AG10803 (cell line): Measurements from ENCODE around the gene NEURL2.
A peak's percentile ranks its signal among the peaks of the same experiment; 100 is the strongest.
"Not testable (repeated sequence)": the region's sequence is repeated elsewhere in the genome, so short reads cannot be mapped to it uniquely, and the experiment has no call there.

Experiments
- DNase-seq: peaks from one replicate; pipeline ENCODE4 v3.0.0; 2010; ENCODE audit warnings: low read depth
- H3K4me3 ChIP-seq: 2 replicates; pipeline ENCODE4 v1.5.1; 2011; ENCODE audit warnings: mild to moderate bottlenecking, low read length, control low read depth
- CTCF ChIP-seq: conservative IDR thresholded peaks from 2 replicates; pipeline ENCODE4 v1.5.1; 2011; ENCODE audit warnings: mild to moderate bottlenecking, low read length, control low read depth, inconsistent platforms

Gene NEURL2

GRCh38 chr20:45934586-45935415 lies 43.8 kb upstream of the NEURL2 start, which contains the start of gene PCIF1:
Gene PCIF1 (plus strand): TSS chr20:45934683. CDS start chr20:45939000, 4,317 bp downstream.
- peak; percentile 94 for DNase-seq
- TF ChIP-seq CTCF: no peak
- H3K4me3 ChIP-seq: peak within 1 kb of the TSS; percentile 100

GRCh38 chr20:45934046-45934585 lies 43.1 kb upstream of the NEURL2 start:
- TF ChIP-seq CTCF: no peak
- DNase-seq: no peak

GRCh38 chr20:45933266-45934045 lies 42.4 kb upstream of the NEURL2 start:
- peak; percentile 26 for TF ChIP-seq CTCF
- peak; percentile 70 for DNase-seq
- H3K4me3 ChIP-seq: peak overlapping the region; percentile 100

More at GRCh38 chr20:45934046-45934585, 43.1 kb upstream of the NEURL2 start:
- peak overlapping the region; percentile 100 for H3K4me3 ChIP-seq

GRCh38 chr20:45931680-45932079 lies 40.7 kb upstream of the NEURL2 start:
- DNase-seq, H3K4me3 ChIP-seq: not testable (repeated sequence)

- no peak for TF ChIP-seq CTCF
- no peak for DNase-seq
- H3K4me3 ChIP-seq: no peak overlapping the region
Observed at GRCh38 chr20:45927071-45927878, 36.3 kb upstream of the NEURL2 start.

- TF ChIP-seq CTCF: no peak
- DNase-seq: no peak
- H3K4me3 ChIP-seq: no peak overlapping the region
Observed at GRCh38 chr20:45926731-45927070, 35.7 kb upstream of the NEURL2 start.
